Fibroblast of peridontal ligament (primary cell): ENCODE measurements around the gene WWC1.
"Not testable (repeated sequence)": the region's sequence is repeated elsewhere in the genome, so short reads cannot be mapped to it uniquely, and the experiment has no call there.

ENCODE experiments used
- DNase-seq: peaks from one replicate; pipeline ENCODE4 v3.0.0-alpha.2; 2010; ENCODE audit errors: extremely low read depth

WWC1 gene

DNA sequence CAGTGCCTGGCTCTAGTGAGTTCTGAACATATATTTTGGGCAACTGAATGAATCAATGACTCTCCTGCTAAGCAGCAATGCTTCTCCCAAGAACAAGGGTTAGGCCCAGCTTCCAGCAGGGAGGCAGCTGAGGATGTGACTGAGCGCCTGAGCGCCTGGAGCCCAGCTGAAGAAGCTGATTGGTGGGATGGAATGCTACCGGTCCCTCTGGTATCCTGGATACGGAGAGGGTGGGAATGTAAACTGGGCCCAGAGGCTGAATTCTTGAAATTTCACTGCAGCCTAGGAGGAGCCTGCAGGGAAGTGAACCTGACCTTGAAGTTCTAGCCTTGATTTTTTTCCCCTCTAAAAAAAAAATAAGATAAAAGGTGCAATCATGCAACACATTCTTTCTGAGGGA is 43.2 kb downstream of the WWC1 start:
- peak; percentile 63 for DNase-seq

DNA sequence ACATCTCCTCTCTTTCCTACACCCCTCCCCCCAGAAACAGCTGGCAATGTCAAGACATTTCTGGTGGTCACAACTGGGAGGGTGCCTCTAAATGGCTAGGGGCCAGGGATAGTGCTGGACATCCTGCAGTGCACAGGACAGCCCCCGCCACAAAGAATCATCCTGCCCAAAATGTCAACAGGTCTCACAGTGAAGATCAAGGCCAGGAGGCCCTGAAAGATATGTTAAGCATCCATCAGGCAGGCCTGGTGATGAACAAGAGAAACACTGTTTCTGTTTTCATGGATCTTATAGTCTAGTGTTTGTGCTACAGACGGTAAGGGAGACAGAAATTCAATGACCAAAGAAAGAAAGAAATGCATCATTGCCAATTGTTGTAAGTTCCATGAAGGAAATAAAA is 45.9 kb downstream of the WWC1 start:
- DNase-seq: no peak

DNA sequence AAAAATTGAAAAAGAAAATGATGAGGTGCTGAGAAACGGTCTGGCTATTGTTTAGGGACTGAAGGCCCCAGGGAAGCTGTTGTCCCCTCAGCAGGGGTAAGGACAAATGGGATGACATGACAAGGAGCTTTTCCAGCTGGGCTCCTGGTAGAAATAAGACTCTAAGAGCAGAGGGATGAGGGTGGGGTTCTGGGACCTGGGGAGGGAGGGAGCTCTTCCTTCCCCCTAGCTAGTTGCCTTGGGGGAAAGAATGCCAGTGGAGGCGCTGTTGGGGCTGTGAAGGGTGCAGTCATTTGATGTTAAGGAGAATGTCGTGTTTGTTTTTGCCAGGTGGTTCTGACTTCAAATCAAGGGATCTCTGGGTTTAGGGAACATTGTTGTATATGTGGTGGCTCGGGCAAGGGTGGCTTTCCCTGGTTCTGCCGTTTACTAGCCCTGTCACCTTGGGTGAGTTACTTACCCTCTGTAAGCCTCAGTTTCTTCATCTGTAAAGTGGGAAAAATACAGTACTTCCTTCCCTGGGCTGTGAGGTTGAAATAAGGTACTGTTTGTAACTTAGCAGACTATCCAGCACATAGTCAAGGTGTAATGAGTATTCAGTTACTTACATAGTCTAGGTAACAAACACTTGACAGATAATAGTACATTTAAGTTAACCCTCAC is 47.8 kb downstream of the WWC1 start:
- no peak for DNase-seq

DNA sequence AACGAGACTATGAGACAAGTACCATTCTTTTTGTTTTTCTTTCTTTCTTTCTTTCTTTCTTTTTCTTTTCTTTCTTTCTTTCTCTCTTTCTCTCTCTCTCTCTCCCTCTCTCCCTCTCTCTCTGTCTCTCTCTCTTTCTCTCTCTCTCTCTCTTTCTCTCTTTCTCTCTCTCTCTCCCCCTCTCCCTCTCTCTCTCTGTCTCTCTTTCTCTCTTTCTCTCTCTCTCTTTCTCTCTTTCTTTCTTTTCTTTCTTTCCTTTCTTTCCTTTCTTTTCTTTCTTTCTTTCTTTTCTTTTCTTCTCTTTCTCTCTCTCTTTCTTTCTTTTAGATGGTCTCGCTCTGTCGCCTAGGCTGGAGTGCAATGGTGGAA is 48.3 kb downstream of the WWC1 start:
- DNase-seq: not testable (repeated sequence)

DNA sequence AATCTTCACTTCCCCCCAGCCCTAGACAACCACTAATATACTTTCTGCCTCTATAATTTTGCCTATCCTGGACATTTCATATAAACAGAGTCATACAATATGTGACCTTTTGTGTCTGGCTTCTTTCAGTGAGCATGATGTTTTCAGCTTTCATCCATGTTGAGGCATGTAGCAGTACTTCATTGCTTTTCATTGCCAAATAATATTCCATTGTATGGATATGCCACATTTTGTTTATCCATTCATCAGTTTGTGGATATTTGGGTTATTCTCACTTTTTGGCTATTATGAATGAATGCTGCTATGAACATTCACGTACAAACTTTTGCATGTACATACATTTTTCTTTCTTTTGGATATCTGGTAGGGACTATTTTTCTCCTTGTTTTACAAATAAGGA is 49.0 kb downstream of the WWC1 start:
- no peak for DNase-seq

DNA sequence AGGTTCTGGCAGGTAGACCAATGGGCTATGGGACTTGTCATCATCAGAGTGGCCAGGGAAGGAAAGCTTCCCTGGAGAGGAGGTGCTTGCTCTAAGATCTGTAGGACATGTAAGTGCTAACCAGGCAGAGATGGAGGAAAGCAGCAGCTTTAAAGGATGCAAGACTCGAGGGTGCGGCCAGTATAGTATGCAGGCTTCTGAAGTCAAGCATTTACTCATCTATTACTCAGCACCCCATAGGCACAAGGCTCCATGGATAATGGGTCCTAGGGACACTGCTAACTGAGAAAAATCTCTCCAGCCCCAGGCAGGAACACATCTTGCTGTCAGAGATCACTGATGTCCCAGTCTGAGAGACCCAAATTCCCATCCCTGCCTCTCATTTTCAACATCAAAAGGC is 49.7 kb downstream of the WWC1 start:
- no peak for DNase-seq

DNA sequence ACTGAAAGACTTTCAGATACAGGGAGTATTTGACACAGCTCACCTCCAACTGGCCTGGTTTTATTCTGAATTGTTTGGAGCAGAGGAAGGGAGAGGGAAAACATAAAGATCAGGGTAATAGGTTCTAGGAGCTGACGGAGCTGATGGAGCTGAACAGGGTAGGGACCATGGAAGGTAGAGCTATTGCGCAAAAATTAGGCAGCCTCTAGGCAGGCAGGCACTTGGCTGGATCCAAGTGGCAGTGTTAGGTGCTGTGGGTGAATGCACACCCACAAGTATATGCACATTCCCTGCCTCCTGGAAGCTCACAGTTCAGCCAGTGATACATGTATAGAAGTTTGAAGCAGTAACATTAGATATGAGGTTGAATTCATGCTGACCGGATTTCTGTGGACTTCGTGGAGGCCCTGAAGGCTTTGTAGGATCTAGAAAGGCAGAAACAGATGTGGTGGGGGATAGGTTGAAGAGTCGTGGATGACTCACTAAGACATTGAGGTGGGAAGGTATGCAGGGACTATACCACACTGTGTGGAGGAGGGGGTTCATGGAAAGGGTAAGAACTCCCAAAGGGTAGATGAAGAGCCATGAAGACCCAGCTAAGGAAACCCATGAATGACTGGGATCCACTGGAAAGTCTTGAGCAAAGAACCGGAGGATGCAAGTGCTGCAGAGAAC is 50.8 kb downstream of the WWC1 start:
- DNase-seq: peak; percentile 31

DNA sequence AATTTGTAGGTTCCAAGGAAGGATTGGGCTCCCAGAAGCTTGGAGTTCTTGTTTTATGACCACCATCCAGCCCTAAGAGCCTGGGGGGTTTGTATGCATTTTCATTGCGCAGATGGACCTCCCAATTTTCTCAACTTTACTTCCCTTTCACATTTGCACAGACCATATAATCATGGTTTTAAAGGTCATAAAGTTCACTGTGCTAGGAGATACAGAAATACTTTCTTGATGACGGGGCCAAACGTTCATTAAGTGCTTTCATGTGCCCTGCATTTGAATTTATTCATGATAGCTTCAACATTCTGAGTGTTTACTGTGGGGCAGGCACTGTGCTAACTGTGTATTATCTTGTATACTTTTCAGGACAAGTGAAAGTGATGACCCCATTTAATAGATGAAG is 51.5 kb downstream of the WWC1 start:
- no peak for DNase-seq

DNA sequence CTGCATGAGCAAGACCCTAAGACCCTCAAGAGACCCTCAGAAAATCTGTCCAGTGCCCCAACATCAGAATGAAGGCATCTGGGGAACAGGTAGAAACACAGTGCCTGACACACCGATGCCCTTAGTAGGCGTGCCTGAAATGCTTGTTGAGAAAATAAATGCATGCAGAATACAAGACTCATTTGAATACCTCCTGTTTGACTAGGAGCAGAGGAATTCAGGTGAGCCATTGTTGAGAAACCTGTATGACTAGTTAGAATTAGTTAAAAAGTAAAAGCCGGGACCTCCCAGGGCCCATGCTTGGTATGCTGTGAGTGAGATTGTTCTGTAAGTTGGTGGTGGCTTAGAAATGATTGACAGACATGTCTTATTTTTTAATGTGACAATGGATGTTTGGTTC is 55.0 kb downstream of the WWC1 start:
- DNase-seq: no peak

DNA sequence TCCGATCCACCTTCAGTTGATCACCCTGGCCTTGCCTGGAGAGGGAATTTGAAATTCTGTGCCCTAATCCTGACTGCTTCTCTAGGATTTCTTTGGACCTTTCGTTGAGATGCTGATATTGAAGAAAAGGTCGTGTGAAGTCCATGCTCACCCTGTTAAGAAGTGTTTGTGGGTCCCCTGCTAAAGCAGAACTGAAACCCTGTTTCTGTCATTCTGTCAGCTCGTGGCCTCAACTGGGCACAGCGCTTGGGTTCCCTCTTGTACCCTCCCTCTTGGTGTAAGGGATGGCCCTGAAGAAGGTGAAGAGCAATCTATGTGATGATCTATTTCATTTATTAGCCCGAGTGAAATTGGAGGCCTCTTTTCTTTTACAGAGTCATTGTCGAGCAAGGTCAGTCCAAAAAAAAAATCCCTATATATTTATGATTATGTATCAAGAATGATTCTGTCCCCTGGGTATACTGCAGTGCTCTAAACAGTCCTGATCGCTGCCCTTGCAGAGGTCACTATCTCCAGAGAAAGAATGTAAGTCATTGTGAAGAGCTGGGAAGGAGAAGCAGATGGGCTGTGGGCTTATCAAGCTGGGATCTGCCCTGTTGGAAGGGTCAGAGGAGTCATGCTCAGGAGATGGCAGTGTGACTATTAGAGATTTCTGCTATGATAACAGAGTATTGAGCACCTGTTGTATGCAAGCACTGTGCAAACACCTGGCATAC is 56.1 kb downstream of the WWC1 start:
- no peak for DNase-seq

DNA sequence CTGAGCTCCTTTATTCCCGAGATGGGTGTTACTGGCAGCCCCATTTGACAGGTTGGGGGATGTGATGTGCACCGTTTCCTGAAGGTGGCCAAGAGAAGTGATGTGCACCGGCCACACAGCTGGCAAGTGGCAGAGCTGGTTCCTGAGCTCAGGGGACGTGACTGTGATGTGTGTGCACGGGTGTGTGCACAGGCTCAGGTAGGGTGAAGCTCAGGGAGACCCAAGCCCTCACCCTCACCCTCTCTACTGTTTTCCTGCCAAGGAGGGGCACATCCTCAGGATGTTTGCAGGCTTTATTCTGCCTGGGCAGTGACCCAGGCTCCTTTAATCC is 56.6 kb downstream of the WWC1 start:
- no peak for DNase-seq

DNA sequence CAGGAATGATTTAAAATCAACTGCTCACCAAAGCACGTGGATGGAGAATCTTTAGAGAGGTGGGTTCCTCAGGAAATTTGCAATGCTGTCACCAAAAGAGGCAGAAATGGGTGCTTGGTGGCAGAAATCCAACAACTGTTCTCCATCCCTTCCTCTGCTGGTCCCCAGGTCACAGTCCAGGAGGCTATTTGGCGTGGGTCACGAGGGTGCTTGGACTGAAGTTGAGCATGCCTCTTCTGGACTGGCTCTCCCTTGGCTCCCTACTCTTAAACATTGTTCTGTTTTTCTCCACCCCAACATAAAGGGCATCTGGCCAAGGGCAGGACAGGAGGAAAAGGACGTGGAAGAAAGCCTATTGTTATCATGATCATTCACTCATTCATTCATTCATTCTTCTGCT is 58.9 kb downstream of the WWC1 start:
- no peak for DNase-seq

DNA sequence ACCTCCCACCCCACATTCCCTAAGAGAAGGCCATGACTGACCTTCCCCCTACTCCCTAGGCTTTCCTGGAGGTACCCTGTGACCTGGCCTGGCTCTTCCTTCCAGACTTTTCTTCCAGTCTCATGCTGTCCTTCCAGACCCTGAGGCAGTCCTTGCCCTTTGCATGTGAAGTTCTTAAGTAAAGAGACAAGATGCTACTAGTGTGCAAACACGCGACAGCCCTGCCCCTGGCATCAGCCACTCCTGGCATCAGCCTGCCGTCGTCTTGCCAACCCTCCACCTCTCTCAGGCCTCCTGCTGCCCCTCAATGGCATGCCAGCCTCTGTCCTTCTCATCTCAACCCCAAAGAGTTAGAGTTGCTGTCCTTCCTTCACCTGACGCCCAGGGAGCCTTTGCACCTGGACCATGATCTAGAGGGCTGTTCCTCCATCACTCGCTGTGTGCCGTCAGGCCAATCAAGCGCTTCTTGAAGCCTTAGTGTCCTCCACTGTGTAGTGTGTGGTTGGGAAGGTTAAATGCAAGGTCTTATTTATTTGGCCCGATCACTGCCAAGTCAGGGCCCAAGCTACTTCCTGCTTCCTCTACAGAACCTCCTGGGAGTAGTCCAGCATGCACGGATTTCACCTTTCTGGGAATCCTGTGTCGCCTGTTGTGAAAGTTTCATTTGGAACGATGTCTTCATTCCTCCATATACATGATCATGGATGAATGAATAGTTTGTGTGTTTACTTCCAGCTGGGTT is 61.9 kb downstream of the WWC1 start:
- peak; percentile 47 for DNase-seq

DNA sequence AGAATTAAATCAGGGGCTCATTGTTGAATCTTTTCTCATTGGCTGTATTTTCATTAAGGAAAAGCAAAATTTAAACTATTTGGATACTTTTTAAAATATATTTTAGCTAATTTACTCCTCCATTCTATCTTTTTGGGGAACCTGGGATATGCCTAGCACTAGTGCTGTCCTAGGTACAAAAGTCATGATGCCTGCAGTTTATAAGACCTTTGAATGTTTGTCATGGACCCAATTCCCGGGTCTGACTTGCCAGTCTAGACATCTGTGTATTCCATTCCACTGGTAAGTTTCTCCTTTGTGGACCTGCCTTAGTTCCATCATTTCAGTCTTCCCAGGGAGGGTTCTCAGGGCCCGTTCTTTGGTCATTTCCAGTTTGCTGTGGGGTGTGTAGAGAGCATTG is 63.0 kb downstream of the WWC1 start:
- no peak for DNase-seq

DNA sequence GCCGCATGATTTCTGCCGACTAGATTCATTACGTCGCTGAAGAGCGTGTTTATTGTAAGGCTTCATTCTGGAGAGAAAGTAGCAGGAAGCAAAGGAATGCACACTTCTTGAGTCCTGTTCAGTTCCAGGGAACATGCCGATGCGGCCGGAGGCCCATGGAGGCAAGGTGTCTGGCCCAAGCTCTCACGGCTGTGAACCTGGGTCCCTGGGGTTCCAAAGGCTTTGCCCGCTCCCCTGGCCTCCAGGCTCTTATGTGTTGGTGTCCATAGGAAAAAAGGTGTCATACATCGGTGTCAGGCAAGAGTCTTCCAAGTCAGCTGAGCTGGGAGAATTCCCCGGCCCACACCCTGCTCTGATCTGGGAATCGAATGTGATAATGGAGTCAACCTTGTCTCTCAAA is 64.7 kb downstream of the WWC1 start:
- DNase-seq: no peak

DNA sequence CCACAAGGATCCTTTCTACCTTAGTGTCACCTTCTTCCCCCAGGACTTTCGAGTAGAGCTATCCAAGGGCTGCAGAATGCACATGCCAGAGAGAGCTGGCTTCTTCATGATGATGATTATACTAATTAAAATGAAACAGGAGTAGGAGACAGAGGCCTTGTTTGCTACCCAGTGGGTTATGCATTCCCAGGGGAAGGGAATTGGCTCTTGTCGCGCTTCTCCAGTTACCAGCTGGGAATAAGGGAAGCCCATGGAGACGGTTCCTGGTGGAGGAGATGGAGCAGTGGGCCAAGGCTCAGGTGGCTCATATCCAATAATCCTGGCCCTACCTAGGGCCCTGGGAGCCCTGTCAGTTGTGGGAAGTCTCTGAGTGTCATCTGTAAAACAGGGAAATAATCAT is 65.1 kb downstream of the WWC1 start:
- DNase-seq: no peak

DNA sequence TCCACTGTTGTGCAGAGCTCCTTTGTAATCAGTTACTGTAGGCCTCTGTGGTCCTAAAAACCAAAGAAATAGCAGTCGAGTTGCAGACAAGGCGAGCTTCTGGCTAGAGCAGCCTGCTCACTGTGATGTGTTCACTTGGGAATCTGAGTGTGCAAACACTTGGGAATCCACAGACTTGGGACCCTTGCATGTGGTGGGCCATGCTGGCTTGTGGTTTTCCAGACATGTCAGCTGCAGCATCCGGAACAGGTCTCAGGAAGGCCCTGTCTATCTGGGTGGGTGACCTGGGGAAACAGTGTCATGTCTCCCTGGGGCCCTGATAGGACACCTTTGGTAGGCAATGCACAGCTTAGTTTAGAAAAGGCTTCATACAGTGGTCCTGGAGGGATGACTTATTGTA is 66.4 kb downstream of the WWC1 start:
- no peak for DNase-seq

DNA sequence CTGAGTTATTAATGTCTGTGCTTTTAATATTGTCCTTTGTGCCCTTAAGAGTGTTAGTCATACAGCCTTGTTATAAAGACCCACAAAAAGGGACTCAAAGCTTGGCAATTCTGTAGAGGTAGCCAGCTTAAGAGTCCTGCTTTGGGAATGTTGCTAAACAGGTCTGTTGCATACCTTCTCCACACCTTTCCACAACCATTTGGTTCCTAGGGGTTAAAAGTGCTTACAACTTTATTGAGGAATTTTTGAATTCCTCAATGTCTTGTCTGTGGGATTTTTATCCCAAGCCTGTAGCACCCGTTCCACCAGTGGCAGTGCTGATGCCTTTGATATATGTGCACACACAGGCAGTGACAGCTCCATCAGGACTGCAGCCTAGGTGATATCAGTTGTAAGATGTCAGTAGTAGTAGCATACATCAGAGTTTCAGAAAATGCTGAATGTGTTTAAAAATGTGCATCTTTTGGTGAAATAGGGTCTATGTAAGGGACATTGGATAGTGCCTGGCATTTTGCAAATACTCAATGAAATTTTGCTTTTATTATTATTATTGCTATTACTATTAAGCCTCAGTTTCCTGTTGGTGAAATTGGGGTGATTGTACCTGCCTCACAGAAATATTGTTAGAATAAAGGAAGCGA is 68.5 kb downstream of the WWC1 start:
- DNase-seq: no peak

DNA sequence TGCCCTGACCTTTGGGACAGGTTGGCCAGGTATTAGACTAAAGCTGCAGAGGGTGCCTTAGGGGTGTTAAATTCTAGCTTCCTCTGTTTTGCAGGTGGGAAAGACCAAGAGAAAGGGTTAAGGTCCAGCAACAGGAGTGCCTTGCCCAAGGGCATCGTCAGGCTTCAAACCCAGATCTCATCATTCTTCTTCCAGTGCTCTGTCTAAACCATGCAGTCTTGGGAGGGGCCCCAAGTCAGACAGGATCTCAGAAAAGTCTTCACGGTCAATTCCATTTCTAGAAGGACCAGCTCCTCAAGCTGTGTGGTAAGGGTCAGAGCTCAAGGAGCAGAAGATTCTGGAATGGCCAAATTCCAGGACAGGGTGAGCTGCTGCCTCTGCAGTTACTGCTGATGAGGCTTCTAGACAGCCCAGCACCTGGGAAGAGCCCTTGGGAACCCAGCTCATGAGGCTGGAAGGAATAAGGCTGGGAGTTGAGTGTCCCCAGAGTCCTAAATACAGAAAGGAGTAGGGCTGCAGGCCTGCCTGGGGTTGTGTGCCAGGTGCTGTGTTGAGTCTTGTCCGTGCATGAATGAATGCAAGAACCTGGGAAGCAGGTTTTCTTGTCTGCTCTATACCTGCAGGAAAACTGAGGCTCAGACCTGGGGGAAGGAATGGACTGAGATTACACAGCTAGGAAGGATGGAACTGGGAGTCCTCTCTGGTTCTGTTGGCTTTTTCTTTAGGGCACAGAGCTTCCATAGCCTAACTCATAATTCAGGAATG is 69.3 kb downstream of the WWC1 start:
- no peak for DNase-seq

DNA sequence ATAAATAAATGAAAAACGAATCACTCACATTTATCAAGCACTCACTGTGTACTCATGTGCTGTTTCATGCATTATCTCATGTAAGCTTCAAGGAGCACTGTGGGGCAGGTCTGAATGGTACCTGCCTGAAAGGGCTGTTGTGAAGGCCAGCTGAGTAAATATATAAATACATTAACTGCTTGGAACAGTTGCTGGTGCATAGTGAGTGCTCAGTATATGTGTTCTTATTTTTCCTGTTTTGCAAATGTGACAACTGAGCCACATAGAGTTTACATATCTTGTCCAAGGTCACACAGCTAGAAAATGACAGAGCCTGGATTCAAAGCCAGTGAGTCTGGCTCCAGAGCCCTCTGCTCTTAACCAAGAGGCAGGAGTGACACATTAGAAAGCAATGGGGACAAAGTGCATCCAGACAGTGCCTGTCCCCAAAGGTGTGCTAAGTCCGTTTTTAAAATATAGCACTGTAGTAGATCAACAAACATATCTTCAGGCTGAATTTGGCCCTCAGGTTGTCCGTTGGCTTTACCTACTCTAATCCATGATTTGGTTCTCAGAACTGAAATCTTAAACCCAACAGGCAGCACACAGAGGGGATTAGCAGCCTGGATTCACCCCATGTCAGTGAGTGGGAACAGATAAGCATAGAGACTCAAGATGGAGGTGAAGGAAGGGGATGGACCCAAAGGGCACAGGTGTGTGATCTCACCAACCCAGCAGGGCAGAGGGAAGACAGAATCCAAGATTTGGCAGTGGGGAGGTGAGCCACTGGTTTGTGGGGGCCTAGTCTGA is 70.8 kb downstream of the WWC1 start:
- DNase-seq: no peak
